Mesendoderm (in vitro differentiated cells): ENCODE data around the gene OGDH.

Experiments used
- DNase-seq: peaks from one replicate; pipeline ENCODE4 v3.0.0; 2013
- H2AK5ac ChIP-seq: 2 replicates; pipeline ENCODE4 v1.6.1; 2013; ENCODE audit warnings: low read length, inconsistent platforms
- H2BK120ac ChIP-seq: 2 replicates; pipeline ENCODE4 v1.6.1; 2013; ENCODE audit warnings: low read depth, mild to moderate bottlenecking, low read length, moderate library complexity, mixed read lengths
- H2BK15ac ChIP-seq: replicated peaks from 2 replicates; pipeline ENCODE4 v1.6.1; 2013; ENCODE audit warnings: low read depth, mild to moderate bottlenecking, moderate library complexity
- H2BK5ac ChIP-seq: 2 replicates; pipeline ENCODE4 v1.6.1; 2013; ENCODE audit warnings: low read length, inconsistent platforms
- H3K18ac ChIP-seq: 2 replicates; pipeline ENCODE4 v1.6.1; 2013; ENCODE audit warnings: mild to moderate bottlenecking, low read length, mixed read lengths
- H3K23ac ChIP-seq: one replicate; pipeline ENCODE4 v1.6.1; 2013; ENCODE audit warnings: low read length
- H3K27ac ChIP-seq: 2 replicates; pipeline ENCODE4 v1.5.1; 2013; ENCODE audit warnings: low read depth, mild to moderate bottlenecking, inconsistent platforms, low read length, moderate library complexity
- H3K27me3 ChIP-seq: 2 replicates; pipeline ENCODE4 v1.6.1; 2013; ENCODE audit warnings: low read length, control low read depth, mild to moderate bottlenecking, inconsistent platforms; ENCODE audit not compliant: insufficient read depth, poor library complexity
- H3K36me3 ChIP-seq: 2 replicates; pipeline ENCODE4 v1.6.1; 2013; ENCODE audit warnings: low read length, inconsistent platforms; ENCODE audit not compliant: control insufficient read depth, insufficient read depth
- H3K4ac ChIP-seq: one replicate; pipeline ENCODE4 v1.6.1; 2013; ENCODE audit warnings: low read depth, mild to moderate bottlenecking, low read length, moderate library complexity
- H3K4me1 ChIP-seq: 2 replicates; pipeline ENCODE4 v1.6.1; 2013; ENCODE audit warnings: low read depth, low read length, inconsistent platforms; ENCODE audit not compliant: control insufficient read depth
- H3K4me2 ChIP-seq: 2 replicates; pipeline ENCODE4 v1.6.1; 2013; ENCODE audit warnings: low read length
- H3K4me3 ChIP-seq: 2 replicates; pipeline ENCODE4 v1.5.1; 2013; ENCODE audit warnings: mild to moderate bottlenecking, low read length
- H3K56ac ChIP-seq: one replicate; pipeline ENCODE4 v1.6.1; 2013; ENCODE audit warnings: low read length
- H3K79me1 ChIP-seq: 2 replicates; pipeline ENCODE4 v1.6.1; 2013; ENCODE audit warnings: low read length, inconsistent platforms
- H3K79me2 ChIP-seq: 2 replicates; pipeline ENCODE4 v1.6.1; 2013; ENCODE audit warnings: mild to moderate bottlenecking, low read length; ENCODE audit not compliant: control insufficient read depth, insufficient read depth
- H3K9ac ChIP-seq: 2 replicates; pipeline ENCODE4 v1.6.1; 2013; ENCODE audit warnings: low read length, inconsistent platforms
- H4K5ac ChIP-seq: one replicate; pipeline ENCODE4 v1.6.1; 2013; ENCODE audit warnings: low read length
- H4K8ac ChIP-seq: one replicate; pipeline ENCODE4 v1.6.1; 2013; ENCODE audit warnings: low read depth, mild to moderate bottlenecking, control low read depth, low read length, moderate library complexity
- WGBS: extraction: QIAGEN DNeasy Blood & Tissue Kit; methylation state at CpG from one replicate; pipeline ENCODE4 v1.1.7; 2013; ENCODE audit warnings: low lambda C conversion rate, missing lambda C conversion rate; ENCODE audit not compliant: insufficient coverage; ENCODE audit errors: extremely low coverage; 5-methylcytosine and 5-hydroxymethylcytosine counted together

OGDH gene

GRCh38 chr7:44709945-44710596 lies 103.6 kb downstream of the OGDH start:
- DNase-seq = no peak
- Histone ChIP-seq H3K4me2 (no peak overlapping the region), H2AK5ac (no peak overlapping the region), H3K9ac (no peak overlapping the region), H3K36me3 (peaks cover 3% of the 10 kb centered on the region), H3K18ac (no peak overlapping the region), H3K4me3 (no peak overlapping the region), H2BK5ac (no peak overlapping the region), H4K8ac (no peak overlapping the region), H3K27me3 (no peaks in the 10 kb centered on the region), H3K79me2 (no peaks in the 10 kb centered on the region), H2BK15ac (no peak overlapping the region), H4K5ac (no peak overlapping the region), H3K56ac (no peak overlapping the region), H3K23ac (no peak overlapping the region), H3K27ac (no peak overlapping the region), H3K79me1 (no peaks in the 10 kb centered on the region), H3K4me1 (peaks cover 2% of the 10 kb centered on the region), H2BK120ac (no peak overlapping the region), H3K4ac (no peak overlapping the region)
- no CpG with 5 or more reads among the region's 10 CpGs for WGBS

DNA sequence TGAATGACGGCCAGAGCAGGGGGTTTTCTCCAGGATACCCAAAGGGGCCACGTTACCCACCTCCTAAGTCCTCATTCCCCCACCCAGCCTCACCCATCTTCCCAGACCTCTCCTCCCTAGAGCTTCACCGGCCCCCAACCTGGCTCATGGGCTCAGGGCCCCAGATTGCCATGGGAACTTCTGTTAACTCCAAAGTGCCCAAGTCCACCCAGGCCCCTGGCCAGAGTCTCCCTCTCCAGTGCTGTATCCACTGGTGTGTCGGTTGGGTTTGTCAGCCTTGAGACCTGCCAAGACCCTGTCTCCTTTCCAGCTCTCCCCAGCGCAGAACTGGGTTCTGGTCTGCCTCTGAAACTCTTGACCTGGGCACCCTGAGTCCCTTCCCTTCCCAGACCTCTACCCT lies 105.1 kb downstream of the OGDH start:
- no peak overlapping the region for H3K4ac ChIP-seq
- no peak overlapping the region for H2AK5ac ChIP-seq
- no peak overlapping the region for H3K4me2 ChIP-seq
- H3K9ac ChIP-seq = no peak overlapping the region
- no peak overlapping the region for H2BK120ac ChIP-seq
- no peak overlapping the region for H4K8ac ChIP-seq
- H3K36me3 ChIP-seq = peaks cover 3% of the 10 kb centered on the region
- no peak overlapping the region for H3K56ac ChIP-seq
- no peak overlapping the region for H2BK15ac ChIP-seq
- no peak overlapping the region for H3K18ac ChIP-seq
- no peak overlapping the region for H2BK5ac ChIP-seq
- H3K79me2 ChIP-seq = no peaks in the 10 kb centered on the region
- H3K27ac ChIP-seq = no peak overlapping the region
- no peak overlapping the region for H3K4me3 ChIP-seq
- H3K23ac ChIP-seq = no peak overlapping the region
- no peaks in the 10 kb centered on the region for H3K79me1 ChIP-seq
- no peak overlapping the region for H4K5ac ChIP-seq
- DNase-seq = no peak
- WGBS = no CpG with 5 or more reads among the region's 5 CpGs
- peaks cover 2% of the 10 kb centered on the region for H3K4me1 ChIP-seq
- no peaks in the 10 kb centered on the region for H3K27me3 ChIP-seq

DNA sequence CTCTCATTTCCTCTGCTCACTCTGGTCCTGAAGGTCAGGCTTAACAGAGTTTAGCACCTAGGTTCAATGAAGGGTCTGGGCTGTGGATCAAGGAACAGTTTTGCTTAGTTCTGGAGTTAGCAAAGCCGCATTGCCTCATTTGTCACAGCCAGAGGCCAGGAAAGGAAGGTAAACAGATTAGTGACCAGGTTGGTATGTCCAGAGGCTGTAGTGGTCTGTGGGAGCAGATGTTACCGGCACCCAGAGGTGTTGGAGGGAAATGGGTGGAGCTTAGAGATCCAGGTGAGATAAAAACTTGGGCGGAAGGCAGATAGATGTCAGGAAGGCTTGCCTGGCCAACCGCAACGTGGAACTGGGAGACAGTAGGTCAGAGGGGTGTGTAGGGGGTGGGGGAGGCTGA lies 105.6 kb downstream of the OGDH start:
- DNase-seq = peak; percentile 60
- Histone ChIP-seq H3K23ac (no peak overlapping the region), H2AK5ac (no peak overlapping the region), H2BK5ac (no peak overlapping the region), H3K79me1 (no peaks in the 10 kb centered on the region), H3K4me1 (peaks cover 2% of the 10 kb centered on the region), H3K27ac (no peak overlapping the region), H3K18ac (no peak overlapping the region), H3K4ac (no peak overlapping the region), H3K4me3 (no peak overlapping the region), H3K79me2 (no peaks in the 10 kb centered on the region), H3K9ac (no peak overlapping the region), H3K27me3 (no peaks in the 10 kb centered on the region), H2BK15ac (no peak overlapping the region), H2BK120ac (no peak overlapping the region), H3K36me3 (peaks cover 3% of the 10 kb centered on the region), H4K5ac (no peak overlapping the region), H4K8ac (no peak overlapping the region), H3K56ac (no peak overlapping the region), H3K4me2 (no peak overlapping the region)
- WGBS = no CpG with 5 or more reads among the region's 5 CpGs

GRCh38 chr7:44713141-44713540 lies 106.7 kb downstream of the OGDH start:
- Histone ChIP-seq H3K4ac (no peak overlapping the region), H2BK5ac (no peak overlapping the region), H2AK5ac (no peak overlapping the region), H3K4me3 (no peak overlapping the region), H3K9ac (no peak overlapping the region), H3K56ac (no peak overlapping the region), H3K27me3 (no peaks in the 10 kb centered on the region), H3K79me1 (no peaks in the 10 kb centered on the region), H3K18ac (no peak overlapping the region), H4K8ac (no peak overlapping the region), H3K36me3 (no peaks in the 10 kb centered on the region), H3K27ac (no peak overlapping the region), H3K4me2 (no peak overlapping the region), H3K23ac (no peak overlapping the region), H4K5ac (no peak overlapping the region), H2BK120ac (no peak overlapping the region), H3K79me2 (no peaks in the 10 kb centered on the region), H2BK15ac (no peak overlapping the region), H3K4me1 (peaks cover 2% of the 10 kb centered on the region)
- DNase-seq = no peak
- no CpG with 5 or more reads among the region's 2 CpGs for WGBS

- Histone ChIP-seq H4K5ac (no peak overlapping the region), H3K23ac (no peak overlapping the region), H3K4me1 (peaks cover 2% of the 10 kb centered on the region), H3K27me3 (no peaks in the 10 kb centered on the region), H4K8ac (no peak overlapping the region), H3K79me1 (no peaks in the 10 kb centered on the region), H3K4ac (no peak overlapping the region), H3K9ac (no peak overlapping the region), H2BK5ac (no peak overlapping the region), H3K79me2 (no peaks in the 10 kb centered on the region), H2BK15ac (no peak overlapping the region), H3K4me2 (no peak overlapping the region), H3K27ac (no peak overlapping the region), H2AK5ac (no peak overlapping the region), H3K56ac (no peak overlapping the region), H3K36me3 (no peaks in the 10 kb centered on the region), H3K18ac (no peak overlapping the region), H2BK120ac (no peak overlapping the region), H3K4me3 (no peak overlapping the region)
- DNase-seq = no peak
- WGBS = no CpG with 5 or more reads among the region's 7 CpGs
Measured at GRCh38 chr7:44713680-44714335, 107.4 kb downstream of the OGDH start.

DNA sequence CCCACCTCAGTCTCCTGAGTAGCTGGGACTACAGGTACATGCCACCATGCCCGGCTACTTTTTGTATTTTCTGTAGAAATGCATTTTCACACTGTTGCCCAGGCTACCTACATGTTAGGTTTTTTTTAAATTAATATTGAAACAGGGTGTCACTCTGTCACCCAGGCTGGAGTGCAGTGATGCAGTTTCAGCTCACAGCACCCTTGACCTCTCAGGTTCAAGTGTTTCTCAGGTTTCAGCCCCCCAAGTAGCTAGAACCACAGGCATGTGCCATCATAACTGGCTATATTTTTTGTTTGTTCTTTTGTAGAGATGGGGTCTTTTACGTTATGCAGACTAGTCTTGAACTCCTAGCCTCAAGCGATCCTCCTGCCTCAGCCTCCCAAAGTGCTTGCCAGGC lies 109.8 kb downstream of the OGDH start:
- Histone ChIP-seq H3K23ac (no peak overlapping the region), H3K4me3 (no peak overlapping the region), H3K27ac (no peak overlapping the region), H4K8ac (no peak overlapping the region), H3K4me1 (peaks cover 2% of the 10 kb centered on the region), H3K4me2 (no peak overlapping the region), H2BK5ac (no peak overlapping the region), H3K79me2 (no peaks in the 10 kb centered on the region), H3K18ac (no peak overlapping the region), H3K9ac (no peak overlapping the region), H3K79me1 (no peaks in the 10 kb centered on the region), H3K4ac (no peak overlapping the region), H2BK120ac (no peak overlapping the region), H3K56ac (no peak overlapping the region), H4K5ac (no peak overlapping the region), H2AK5ac (no peak overlapping the region), H2BK15ac (no peak overlapping the region), H3K36me3 (no peaks in the 10 kb centered on the region), H3K27me3 (no peaks in the 10 kb centered on the region)
- no CpG with 5 or more reads among the region's 3 CpGs for WGBS
- DNase-seq = no peak
